Stimulated activated CD8-positive, alpha-beta memory T cell treated with anti-CD3 and anti-CD28 coated beads, Interleukin-4, amount 100 ng/mL, for 1 hour (primary cell): ENCODE data around the gene ARHGEF16.

Experiments used
- DNase-seq, 2 donors: peaks; one replicate each; pipeline ENCODE4 v3.0.0-alpha.2; 2020; ENCODE audit warnings: low read depth in 2 of 2, low spot score in 1 of 2

The ARHGEF16 gene

GRCh38 chr1:3436451-3436850 is 18.0 kb upstream of the ARHGEF16 start:
- DNase-seq: no peak

GRCh38 chr1:3436901-3437300 is 17.6 kb upstream of the ARHGEF16 start:
- no peak for DNase-seq

- DNase-seq: no peak
Observed at GRCh38 chr1:3438661-3439180, 15.7 kb upstream of the ARHGEF16 start.

GRCh38 chr1:3439346-3440299 is 14.8 kb upstream of the ARHGEF16 start:
- DNase-seq: no peak

- no peak for DNase-seq
Observed at GRCh38 chr1:3440300-3440681, 14.2 kb upstream of the ARHGEF16 start.

- no peak for DNase-seq
Observed at GRCh38 chr1:3440711-3441409, 13.6 kb upstream of the ARHGEF16 start.

- no peak for DNase-seq
Observed at GRCh38 chr1:3441410-3441847, 13.0 kb upstream of the ARHGEF16 start.

- DNase-seq: no peak
Observed at GRCh38 chr1:3441880-3442279, 12.6 kb upstream of the ARHGEF16 start.

- no peak for DNase-seq
Observed at GRCh38 chr1:3442331-3442730, 12.1 kb upstream of the ARHGEF16 start.

GRCh38 chr1:3442901-3443300 is 11.6 kb upstream of the ARHGEF16 start:
- no peak for DNase-seq

GRCh38 chr1:3443807-3444206 is 10.7 kb upstream of the ARHGEF16 start:
- no peak for DNase-seq

GRCh38 chr1:3444298-3444697 is 10.2 kb upstream of the ARHGEF16 start:
- DNase-seq: no peak

- DNase-seq: no peak
Observed at GRCh38 chr1:3444736-3445135, 9.7 kb upstream of the ARHGEF16 start.

- no peak for DNase-seq
Observed at GRCh38 chr1:3450202-3450863, 4.1 kb upstream of the ARHGEF16 start.

GRCh38 chr1:3450983-3451382 is 3.5 kb upstream of the ARHGEF16 start:
- no peak for DNase-seq

GRCh38 chr1:3451994-3452865 is 2.2 kb upstream of the ARHGEF16 start:
- no peak for DNase-seq

- no peak for DNase-seq
Observed at GRCh38 chr1:3452866-3453175, 1.6 kb upstream of the ARHGEF16 start.

GRCh38 chr1:3453203-3453761 is 1.2 kb upstream of the ARHGEF16 start:
- peak; percentile 31 to 45 for DNase-seq

- no peak for DNase-seq
Observed at GRCh38 chr1:3454811-3455618, 550 bp downstream of the ARHGEF16 start.
